GM11168 (cell line): Measurements from ENCODE around the gene MST1R.

ENCODE experiments used
- in situ Hi-C: fragments of 300-500 bp; cut with MboI; formaldehyde crosslinking; loops from one replicate; pipeline ENCODE4 v1.12.0; 2022; ENCODE audit warnings: low sequenced_read_pairs; ENCODE audit not compliant: unreplicated experiment

The MST1R gene

GRCh38 chr3:49844464-49845183 lies 59.0 kb downstream of the MST1R start:
- in situ Hi-C loops, result no loop called here

- in situ Hi-C loops, result no loop called here
Measured at GRCh38 chr3:49842843-49843517, 60.7 kb downstream of the MST1R start.

- in situ Hi-C loops, result no loop called here
Measured at GRCh38 chr3:49841806-49842205, 61.9 kb downstream of the MST1R start.

- in situ Hi-C loops, result no loop called here
Measured at GRCh38 chr3:49841126-49841696, 62.5 kb downstream of the MST1R start.

- in situ Hi-C loops, result no loop called here
Measured at GRCh38 chr3:49840388-49840787, 63.3 kb downstream of the MST1R start.

- in situ Hi-C loops, result no loop called here
Measured at GRCh38 chr3:49839193-49839809, 64.4 kb downstream of the MST1R start.
